Prostate gland (tissue), 2 donors: ENCODE measurements around the gene ARMH3. TPM values are rescaled to one million over a fixed set of nuclear protein-coding genes. Genes with fewer than 3 reads are reported as not detected.
A peak's percentile ranks its signal among the peaks of the same experiment; 100 is the strongest.

Experiments used
- DNase-seq: peaks from one replicate; pipeline ENCODE4 v3.0.0-alpha.2; 2019; ENCODE audit warnings: low spot score
- H3K27ac ChIP-seq, 2 donors: fragments of 200-600 bp; sonication (generic); 2 replicates each; pipeline ENCODE4 v1.5.1; 2017 to 2019
- H3K27me3 ChIP-seq: fragments of 200-600 bp; sonication (generic); replicated peaks from 2 replicates; pipeline ENCODE4 v1.5.1; 2019; ENCODE audit not compliant: insufficient read depth
- H3K36me3 ChIP-seq, 2 donors: fragments of 200-600 bp; sonication (generic); 1 replicate in 1 of 2; 2 replicates in 1 of 2; pipeline versions ENCODE4 v1.5.1 to v1.8.1; 2017 to 2019
- H3K4me1 ChIP-seq: fragments of 200-600 bp; sonication (generic); replicated peaks from 2 replicates; pipeline ENCODE4 v1.5.1; 2019
- H3K4me3 ChIP-seq, 2 donors: fragments of 200-600 bp; sonication (generic); 2 replicates each; pipeline ENCODE4 v1.5.1; 2017 to 2019
- H3K9me3 ChIP-seq: fragments of 200-600 bp; sonication (generic); 2 replicates; pipeline ENCODE4 v1.5.1; 2017
- POLR2A ChIP-seq: fragments of 450-650 bp; IDR thresholded peaks from one replicate; pipeline ENCODE4 v1.6.1; 2016; ENCODE audit warnings: antibody characterized with exemption, mild to moderate bottlenecking
- POLR2AphosphoS5 ChIP-seq: sonication (generic); formaldehyde crosslinking; IDR thresholded peaks from one replicate; pipeline ENCODE4 v1.6.1; 2017; ENCODE audit warnings: antibody characterized with exemption
- WGBS: methylation state at CpG from one replicate; pipeline ENCODE4 v1.1.5; 2018; 5-methylcytosine and 5-hydroxymethylcytosine counted together
- intact Hi-C: fragments of 100-400 bp; cut with DNase I; formaldehyde crosslinking; loops from one replicate; pipeline ENCODE4 v1.14.2; 2022
- total RNA-seq, 2 donors: library from RNA; depleted of rRNA; stranded (reverse); fragments of >200 nt; gene quantifications; one replicate each; pipeline ENCODE4 v1.1.0, GENCODE V29; 2016
- TF ChIP-seq, protein P1 (sequence below), 4 experiments: fragments of 200-600 bp in 2 of 4; fragments of 450-650 bp in 2 of 4; sonication (generic) in 2 of 4; IDR thresholded peaks; 1 replicate in 3 of 4; 2 replicates in 1 of 4; pipeline ENCODE4 v1.5.1; 2016 to 2019; ENCODE audit warnings: antibody characterized with exemption in 4 of 4, mild to moderate bottlenecking in 2 of 4, moderate library complexity in 2 of 4

The ARMH3 gene
- total RNA-seq, 2 donors from 2014 or later = 15.1 to 20.5 TPM

GRCh38 chr10:101830322-101831168, 225.4 kb downstream of the ARMH3 start:
- WGBS = 1% methylated on average over 54 of the region's 56 CpGs
- intact Hi-C loops = no loop called here

GRCh38 chr10:101829561-101830315, 226.2 kb downstream of the ARMH3 start:
- WGBS = 12% methylated on average over 24 of the region's 31 CpGs
- TF ChIP-seq POLR2A = no peak
- no peak for TF ChIP-seq POLR2AphosphoS5
- TF ChIP-seq, protein P1, sequence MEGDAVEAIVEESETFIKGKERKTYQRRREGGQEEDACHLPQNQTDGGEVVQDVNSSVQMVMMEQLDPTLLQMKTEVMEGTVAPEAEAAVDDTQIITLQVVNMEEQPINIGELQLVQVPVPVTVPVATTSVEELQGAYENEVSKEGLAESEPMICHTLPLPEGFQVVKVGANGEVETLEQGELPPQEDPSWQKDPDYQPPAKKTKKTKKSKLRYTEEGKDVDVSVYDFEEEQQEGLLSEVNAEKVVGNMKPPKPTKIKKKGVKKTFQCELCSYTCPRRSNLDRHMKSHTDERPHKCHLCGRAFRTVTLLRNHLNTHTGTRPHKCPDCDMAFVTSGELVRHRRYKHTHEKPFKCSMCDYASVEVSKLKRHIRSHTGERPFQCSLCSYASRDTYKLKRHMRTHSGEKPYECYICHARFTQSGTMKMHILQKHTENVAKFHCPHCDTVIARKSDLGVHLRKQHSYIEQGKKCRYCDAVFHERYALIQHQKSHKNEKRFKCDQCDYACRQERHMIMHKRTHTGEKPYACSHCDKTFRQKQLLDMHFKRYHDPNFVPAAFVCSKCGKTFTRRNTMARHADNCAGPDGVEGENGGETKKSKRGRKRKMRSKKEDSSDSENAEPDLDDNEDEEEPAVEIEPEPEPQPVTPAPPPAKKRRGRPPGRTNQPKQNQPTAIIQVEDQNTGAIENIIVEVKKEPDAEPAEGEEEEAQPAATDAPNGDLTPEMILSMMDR (IDR thresholded peaks at IDR 0.05) = no peak
- DNase-seq = peak; percentile 58
- no peaks in the 10 kb centered on the region for H3K36me3 ChIP-seq
- no peaks in the 10 kb centered on the region for H3K27me3 ChIP-seq
- intact Hi-C loops = no loop called here
- H3K9me3 ChIP-seq = no peaks in the 10 kb centered on the region
- peak overlapping the region in 1 of 2 donors; percentile 42 for H3K4me3 ChIP-seq
- H3K4me1 ChIP-seq = no peaks in the 10 kb centered on the region
- peak overlapping the region; percentile 61 to 64 for H3K27ac ChIP-seq

More at GRCh38 chr10:101830322-101831168, 225.4 kb downstream of the ARMH3 start:
- TF ChIP-seq POLR2A (no peak), POLR2AphosphoS5 (peak; percentile 72)
- Histone ChIP-seq H3K9me3 (no peaks in the 10 kb centered on the region), H3K4me3 (peak overlapping the region; percentile 27 to 42), H3K27ac (peak overlapping the region; percentile 61 to 64), H3K27me3 (no peaks in the 10 kb centered on the region), H3K36me3 (no peaks in the 10 kb centered on the region), H3K4me1 (no peaks in the 10 kb centered on the region)
- DNase-seq = peak; percentile 85

DNA sequence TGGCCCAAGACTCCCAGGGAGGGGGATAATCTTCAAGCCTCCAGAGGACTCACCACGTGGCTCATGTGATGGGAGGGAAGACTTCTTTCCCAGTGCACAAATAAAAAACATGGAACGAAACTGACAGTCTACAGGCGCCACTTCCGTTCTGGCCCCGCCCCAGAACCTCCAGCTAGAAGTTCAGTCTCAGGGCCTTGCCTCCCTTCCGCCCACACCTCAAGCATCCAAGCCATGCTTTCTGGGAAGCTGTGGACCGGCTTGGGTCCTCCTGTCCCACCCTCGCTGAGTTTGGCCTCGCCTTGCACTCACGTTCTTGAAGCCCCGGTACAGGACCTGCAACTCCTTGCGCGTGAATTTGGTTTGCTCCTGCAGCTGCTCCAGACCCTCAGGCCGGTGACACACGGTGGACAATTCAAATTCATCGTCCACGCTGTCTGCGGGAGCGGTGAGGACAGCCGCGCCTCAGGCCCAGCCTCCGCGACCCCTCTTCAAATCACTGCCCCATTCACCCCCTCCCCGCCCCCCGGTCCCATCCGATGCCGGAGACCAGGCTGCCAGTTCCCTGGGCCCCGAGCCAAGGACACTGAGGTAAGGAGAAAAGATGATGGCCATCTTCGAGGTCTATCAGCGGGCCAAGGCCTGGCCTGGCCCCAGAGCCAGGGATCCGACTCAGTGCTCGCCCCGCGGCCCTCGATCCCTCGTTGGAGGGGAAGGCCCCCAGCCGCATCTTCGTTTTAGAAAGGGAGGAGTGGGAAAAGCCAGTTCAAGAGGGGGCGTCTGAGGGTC, 227.0 kb downstream of the ARMH3 start:
- Histone ChIP-seq H3K9me3 (no peaks in the 10 kb centered on the region), H3K27ac (no peak overlapping the region), H3K27me3 (no peaks in the 10 kb centered on the region), H3K36me3 (no peaks in the 10 kb centered on the region), H3K4me1 (no peaks in the 10 kb centered on the region), H3K4me3 (peak overlapping the region in 1 of 2 donors; percentile 10)
- TF ChIP-seq POLR2A (no peak), POLR2AphosphoS5 (no peak)
- TF ChIP-seq, protein P1 (IDR thresholded peaks at IDR 0.05) = no peak
- DNase-seq = no peak
- 49% methylated on average over 39 of the region's 39 CpGs for WGBS
- intact Hi-C loops = no loop called here

DNA sequence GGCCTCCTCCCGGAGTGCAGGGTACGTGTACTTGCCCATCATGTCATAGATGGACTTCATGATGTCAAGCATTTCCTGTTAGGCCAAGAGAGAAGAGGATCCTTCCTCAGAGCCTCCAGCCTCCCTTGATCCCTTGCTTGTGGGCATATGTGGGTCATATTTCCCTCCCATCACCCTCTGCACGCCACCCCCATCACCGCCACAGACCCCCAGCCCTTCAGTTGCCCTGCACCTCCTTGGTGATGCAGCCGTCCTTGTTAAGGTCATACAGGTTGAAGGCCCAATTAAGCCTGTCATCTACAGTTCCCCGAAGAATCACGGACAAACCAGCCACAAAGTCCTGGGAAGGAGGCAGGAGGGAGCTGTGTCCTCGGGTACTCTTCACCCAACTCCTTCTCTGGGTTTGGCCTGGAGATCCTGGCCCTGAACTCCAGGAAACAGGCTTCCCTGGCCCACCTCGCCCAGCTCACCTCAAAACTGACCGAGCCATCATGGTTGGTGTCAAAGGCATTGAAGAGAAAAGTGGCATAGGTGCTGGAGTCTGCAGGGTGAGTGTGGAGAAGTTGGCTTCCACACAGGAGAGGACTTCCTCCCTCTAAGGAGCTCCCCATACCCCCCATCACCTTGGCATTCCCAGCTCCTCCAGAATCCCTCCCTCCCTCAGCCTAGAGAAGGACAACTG, 227.9 kb downstream of the ARMH3 start:
- Histone ChIP-seq H3K4me3 (no peak overlapping the region), H3K27ac (no peak overlapping the region), H3K9me3 (no peaks in the 10 kb centered on the region), H3K4me1 (no peaks in the 10 kb centered on the region), H3K36me3 (no peaks in the 10 kb centered on the region), H3K27me3 (no peaks in the 10 kb centered on the region)
- no peak for DNase-seq
- 94% methylated on average over 10 of the region's 10 CpGs for WGBS
- TF ChIP-seq, protein P1 (IDR thresholded peaks at IDR 0.05) = no peak
- TF ChIP-seq POLR2AphosphoS5 (no peak), POLR2A (no peak)
- intact Hi-C loops = no loop called here
